ENCODE results near the gene SNX25. TPM values are rescaled to one million over a fixed set of nuclear protein-coding genes. Genes with fewer than 3 reads are reported as not detected.
A peak's percentile ranks its signal among the peaks of the same experiment; 100 is the strongest.
"Not testable (repeated sequence)": the region's sequence is repeated elsewhere in the genome, so short reads cannot be mapped to it uniquely, and the experiment has no call there.

The SNX25 gene
- total RNA-seq, 1 experiment from 2014 or later: 8.4 TPM

GRCh38 chr4:185203486-185204237, 5.7 kb upstream of the SNX25 start, which contains the start of gene CFAP97:
TSS of gene CFAP97 (minus strand) at chr4:185204000. CDS start at chr4:185191196, 12,804 bp downstream.
- TF ChIP-seq EZH2 (IDR thresholded peaks at IDR 0.05; ENCODE audit: low read length, unreplicated experiment) (no peak), EZH2phosphoT487 (IDR thresholded peaks at IDR 0.05; ENCODE audit: borderline replicate concordance, low read length) (peak; percentile 65; the same call in 1 of the 2 replicates)
- TF ChIP-seq, protein P1, sequence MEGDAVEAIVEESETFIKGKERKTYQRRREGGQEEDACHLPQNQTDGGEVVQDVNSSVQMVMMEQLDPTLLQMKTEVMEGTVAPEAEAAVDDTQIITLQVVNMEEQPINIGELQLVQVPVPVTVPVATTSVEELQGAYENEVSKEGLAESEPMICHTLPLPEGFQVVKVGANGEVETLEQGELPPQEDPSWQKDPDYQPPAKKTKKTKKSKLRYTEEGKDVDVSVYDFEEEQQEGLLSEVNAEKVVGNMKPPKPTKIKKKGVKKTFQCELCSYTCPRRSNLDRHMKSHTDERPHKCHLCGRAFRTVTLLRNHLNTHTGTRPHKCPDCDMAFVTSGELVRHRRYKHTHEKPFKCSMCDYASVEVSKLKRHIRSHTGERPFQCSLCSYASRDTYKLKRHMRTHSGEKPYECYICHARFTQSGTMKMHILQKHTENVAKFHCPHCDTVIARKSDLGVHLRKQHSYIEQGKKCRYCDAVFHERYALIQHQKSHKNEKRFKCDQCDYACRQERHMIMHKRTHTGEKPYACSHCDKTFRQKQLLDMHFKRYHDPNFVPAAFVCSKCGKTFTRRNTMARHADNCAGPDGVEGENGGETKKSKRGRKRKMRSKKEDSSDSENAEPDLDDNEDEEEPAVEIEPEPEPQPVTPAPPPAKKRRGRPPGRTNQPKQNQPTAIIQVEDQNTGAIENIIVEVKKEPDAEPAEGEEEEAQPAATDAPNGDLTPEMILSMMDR (conservative IDR thresholded peaks at IDR 0.05; ENCODE audit: low read depth, low read length): no peak
- ATAC-seq (peak; percentile 83), DNase-seq (peak; percentile 77)
- no peaks in the 10 kb centered on the region for H3K36me3 ChIP-seq (ENCODE audit: low read depth, low read length)
- H3K27me3 ChIP-seq (ENCODE audit: low read length): no peaks in the 10 kb centered on the region
- no peaks in the 10 kb centered on the region for H4K20me1 ChIP-seq (ENCODE audit: low read length)
- H3K9ac ChIP-seq (ENCODE audit: low read length): peak within 1 kb of the TSS; percentile 72
- peaks cover 34% of the 10 kb centered on the region for H3K79me2 ChIP-seq (ENCODE audit: low read length)
- no peaks in the 10 kb centered on the region for H3K9me2 ChIP-seq (replicated peaks; ENCODE audit: low read length)
- peak within 1 kb of the TSS; percentile 87 for H2AFZ ChIP-seq (ENCODE audit: low read length)
- peak within 1 kb of the TSS; percentile 20 for H3K27ac ChIP-seq (ENCODE audit: low read length)
- no TSS peak for BruUV-seq (replicated peaks)
- CTCF ChIA-PET: no interaction called here
- no peaks in the 10 kb centered on the region for H3F3A ChIP-seq (ENCODE audit: low read length, unreplicated experiment)
- intact Hi-C loops (cut with micrococcal nuclease): loop anchor here (5.0 kb wide), 1 partner anchor 194 kb away; the partner anchor contains the start of genes ANKRD37 and LRP2BP
- peak within 1 kb of the TSS; percentile 69 for H3K4me3 ChIP-seq (ENCODE audit: low read length)
- POLR2A ChIA-PET (ENCODE audit: unreplicated experiment): no interaction called here
- H3K4me2 ChIP-seq (ENCODE audit: low read length): peak within 1 kb of the TSS; percentile 94
- H3K9me3 ChIP-seq (ENCODE audit: low read length): no peaks in the 10 kb centered on the region
- H3K4me1 ChIP-seq (ENCODE audit: insufficient read depth, low read length): peaks cover 29% of the 10 kb centered on the region

- ATAC-seq: no peak
- Histone ChIP-seq H3K4me2 (ENCODE audit: low read length) (peak overlapping the region; percentile 85), H3K9me2 (replicated peaks; ENCODE audit: low read length) (no peaks in the 10 kb centered on the region), H3K27me3 (ENCODE audit: low read length) (no peaks in the 10 kb centered on the region), H4K20me1 (ENCODE audit: low read length) (no peaks in the 10 kb centered on the region), H3K4me1 (ENCODE audit: insufficient read depth, low read length) (peaks cover 34% of the 10 kb centered on the region), H3K9ac (ENCODE audit: low read length) (peak overlapping the region; percentile 72), H3K79me2 (ENCODE audit: low read length) (peaks cover 34% of the 10 kb centered on the region), H3K4me3 (ENCODE audit: low read length) (peak overlapping the region; percentile 69), H2AFZ (ENCODE audit: low read length) (peak overlapping the region; percentile 57), H3K36me3 (ENCODE audit: low read depth, low read length) (no peaks in the 10 kb centered on the region), H3K27ac (ENCODE audit: low read length) (no peak overlapping the region), H3K9me3 (ENCODE audit: low read length) (no peaks in the 10 kb centered on the region), H3F3A (ENCODE audit: low read length, unreplicated experiment) (no peaks in the 10 kb centered on the region)
- intact Hi-C loops (cut with micrococcal nuclease): loop anchor here (5.0 kb wide), 1 partner anchor 193 kb away; the partner anchor contains the start of genes ANKRD37 and LRP2BP
- ChIA-PET POLR2A (ENCODE audit: unreplicated experiment) (no interaction called here), CTCF (no interaction called here)
- no peak for TF ChIP-seq EZH2 (IDR thresholded peaks at IDR 0.05; ENCODE audit: low read length, unreplicated experiment)
- TF ChIP-seq EZH2phosphoT487 (IDR thresholded peaks at IDR 0.05; ENCODE audit: borderline replicate concordance, low read length): no peak
- TF ChIP-seq, protein P1 (conservative IDR thresholded peaks at IDR 0.05; ENCODE audit: low read depth, low read length): 0 out of 2 replicates have a peak, but pooled peaks have one; percentile 13
- no TSS peak for BruUV-seq (replicated peaks)
- peak; percentile 41 for DNase-seq
Observed at GRCh38 chr4:185204238-185204910, 5.0 kb upstream of the SNX25 start.

GRCh38 chr4:185205073-185205472, 4.3 kb upstream of the SNX25 start:
- ATAC-seq; intact Hi-C loops (cut with micrococcal nuclease); H3F3A ChIP-seq (ENCODE audit: low read length, unreplicated experiment); H3K36me3 ChIP-seq (ENCODE audit: low read depth, low read length); DNase-seq; H4K20me1 ChIP-seq (ENCODE audit: low read length); CTCF ChIA-PET; H3K27me3 ChIP-seq (ENCODE audit: low read length); POLR2A ChIA-PET (ENCODE audit: unreplicated experiment); H3K9me2 ChIP-seq (replicated peaks; ENCODE audit: low read length); BruUV-seq (replicated peaks); H3K27ac ChIP-seq (ENCODE audit: low read length); H3K9ac ChIP-seq (ENCODE audit: low read length); H3K9me3 ChIP-seq (ENCODE audit: low read length): not testable (repeated sequence)
- Histone ChIP-seq H3K4me3 (ENCODE audit: low read length) (peak overlapping the region; percentile 69; the same call in 1 of the 2 replicates), H3K4me2 (ENCODE audit: low read length) (peak overlapping the region; percentile 85), H3K79me2 (ENCODE audit: low read length) (peaks cover 28% of the 10 kb centered on the region), H2AFZ (ENCODE audit: low read length) (peak overlapping the region; percentile 57; the same call in 1 of the 2 replicates), H3K4me1 (ENCODE audit: insufficient read depth, low read length) (peaks cover 34% of the 10 kb centered on the region)

Data from PC-3 (cell line).